SK-N-SH (cell line): Measurements from ENCODE around the gene CALCOCO1. TPM values are rescaled to one million over a fixed set of nuclear protein-coding genes. Genes with fewer than 3 reads are reported as not detected.

Experiments used
- CTCF ChIA-PET: fragments of 300-600, 350-600 bp; formaldehyde crosslinking; extraction: SDS; loops from one replicate; lab custom pipeline; 2021; lab: Yijun Ruan, JAX
- POLR2A ChIA-PET: fragments of 350-600 bp; sonication (Branson Sonifier 250); formaldehyde crosslinking; extraction: SDS; loops from one replicate; lab custom pipeline; 2020; ENCODE audit warnings: antibody characterized with exemption, inconsistent platforms; lab: Yijun Ruan, JAX
- DNase-seq: peaks from one replicate; pipeline ENCODE4 v3.0.0; 2012
- H2AFZ ChIP-seq: fragments of 200-600 bp; sonication (generic); 2 replicates; pipeline ENCODE4 v1.8.1; 2016; ENCODE audit warnings: antibody characterized with exemption, mild to moderate bottlenecking, low read depth
- H3F3A ChIP-seq: fragments of 200-600 bp; sonication (generic); replicated peaks from 2 replicates; pipeline ENCODE3; 2016; ENCODE audit warnings: antibody characterized with exemption, mild to moderate bottlenecking; ENCODE audit not compliant: insufficient read depth
- H3K27ac ChIP-seq, 2 experiments: fragments of 200-500 bp in 1 of 2; fragments of 200-600 bp in 1 of 2; sonication (Bioruptor generic) in 1 of 2; sonication (generic), shearing (Covaris generic) in 1 of 2; 2 replicates each; pipeline versions ENCODE4 v1.5.1 to v1.6.1; 2014 to 2016; ENCODE audit warnings: low read depth in 2 of 2, inconsistent platforms in 1 of 2, low read length in 1 of 2, mild to moderate bottlenecking in 1 of 2, mixed read lengths in 1 of 2
- H3K27me3 ChIP-seq: fragments of 200-600 bp; sonication (generic), shearing (Covaris generic); 2 replicates; pipeline ENCODE4 v1.6.1; 2016; ENCODE audit warnings: mixed run types; ENCODE audit not compliant: insufficient read depth
- H3K36me3 ChIP-seq, 2 experiments: fragments of 200-500 bp in 1 of 2; fragments of 200-600 bp in 1 of 2; sonication (Bioruptor generic) in 1 of 2; sonication (generic) in 1 of 2; replicated peaks in 1 of 2; 2 replicates each; pipeline versions ENCODE3 to v1.5.1; 2014 to 2016; ENCODE audit warnings: low read length in 1 of 2, mild to moderate bottlenecking in 1 of 2; ENCODE audit not compliant: insufficient read depth in 2 of 2, control insufficient read depth in 1 of 2
- H3K4me1 ChIP-seq, 2 experiments: fragments of 200-500 bp in 1 of 2; fragments of 200-600 bp in 1 of 2; sonication (Bioruptor generic) in 1 of 2; sonication (generic), shearing (Covaris generic) in 1 of 2; 2 replicates each; pipeline versions ENCODE4 v1.5.1 to v1.6.1; 2014 to 2016; ENCODE audit warnings: low read depth in 1 of 2, low read length in 1 of 2, mixed run types in 1 of 2; ENCODE audit not compliant: insufficient read depth in 2 of 2, control insufficient read depth in 1 of 2
- H3K4me2 ChIP-seq: fragments of 200-600 bp; sonication (generic), shearing (Covaris generic); 2 replicates; pipeline ENCODE4 v1.6.1; 2017; ENCODE audit warnings: mixed run types
- H3K4me3 ChIP-seq, 2 experiments: fragments of 200-500 bp in 1 of 2; fragments of 200-600 bp in 1 of 2; sonication (Bioruptor generic) in 1 of 2; sonication (generic), shearing (Covaris generic) in 1 of 2; 2 replicates each; pipeline versions ENCODE4 v1.5.1 to v1.8.1; 2014 to 2016; ENCODE audit warnings: low read depth in 2 of 2, inconsistent platforms in 1 of 2, low read length in 1 of 2, mild to moderate bottlenecking in 1 of 2, mixed read lengths in 1 of 2, moderate library complexity in 1 of 2
- H3K79me2 ChIP-seq: fragments of 200-600 bp; sonication (generic); 2 replicates; pipeline ENCODE4 v1.8.1; 2017; ENCODE audit warnings: mild to moderate bottlenecking; ENCODE audit not compliant: insufficient read depth
- H3K9ac ChIP-seq: fragments of 200-600 bp; sonication (generic); 2 replicates; pipeline ENCODE4 v1.6.1; 2017; ENCODE audit warnings: mixed run types
- H3K9me2 ChIP-seq: fragments of 200-600 bp; sonication (generic); 2 replicates; pipeline ENCODE4 v1.6.1; 2017; ENCODE audit warnings: mixed run types
- H3K9me3 ChIP-seq: fragments of 200-600 bp; sonication (generic); 2 replicates; pipeline ENCODE4 v1.6.1; 2017; ENCODE audit warnings: mixed run types, mild to moderate bottlenecking, moderate library complexity
- H4K20me1 ChIP-seq: fragments of 200-600 bp; sonication (generic); 2 replicates; pipeline ENCODE4 v1.6.1; 2017; ENCODE audit warnings: mild to moderate bottlenecking, mixed run types; ENCODE audit not compliant: insufficient read depth
- ELF1 ChIP-seq: IDR thresholded peaks from 2 replicates; pipeline ENCODE4 v1.4.0; 2012
- EP300 ChIP-seq, 2 experiments: IDR thresholded peaks; 2 replicates each; pipeline versions ENCODE4 v1.4.0 to v1.6.1; 2012; ENCODE audit warnings: borderline replicate concordance in 1 of 2, low read depth in 1 of 2, low read length in 1 of 2
- FOXM1 ChIP-seq: IDR thresholded peaks from 2 replicates; pipeline ENCODE4 v1.4.0; 2012; ENCODE audit warnings: low read depth, mild to moderate bottlenecking
- JUND ChIP-seq: IDR thresholded peaks from 2 replicates; pipeline ENCODE4 v1.4.0; 2012
- MEF2A ChIP-seq: IDR thresholded peaks from 2 replicates; pipeline ENCODE4 v1.4.0; 2012; ENCODE audit warnings: low read depth, borderline replicate concordance
- NRF1 ChIP-seq: IDR thresholded peaks from 2 replicates; pipeline ENCODE4 v1.6.1; 2012; ENCODE audit warnings: low read depth, mild to moderate bottlenecking, low read length
- POLR2AphosphoS5 ChIP-seq: IDR thresholded peaks from 2 replicates; pipeline ENCODE4 v1.6.1; 2012; ENCODE audit warnings: low read depth, low read length
- RAD21 ChIP-seq: IDR thresholded peaks from 2 replicates; pipeline ENCODE4 v1.6.1; 2012; ENCODE audit warnings: mild to moderate bottlenecking, low read length
- RCOR1 ChIP-seq: fragments of 150-350 bp; IDR thresholded peaks from 2 replicates; pipeline ENCODE4 v1.6.1; 2017; ENCODE audit warnings: antibody characterized with exemption, low read length
- RFX5 ChIP-seq: IDR thresholded peaks from 2 replicates; pipeline ENCODE4 v1.6.1; 2012; ENCODE audit warnings: mild to moderate bottlenecking, improper control_type of control experiment, low read length
- SIN3A ChIP-seq: IDR thresholded peaks from 2 replicates; pipeline ENCODE4 v1.6.1; 2012; ENCODE audit warnings: low read depth, mild to moderate bottlenecking, low read length, moderate library complexity, borderline replicate concordance
- SMC3 ChIP-seq: IDR thresholded peaks from 2 replicates; pipeline ENCODE4 v1.6.1; 2012; ENCODE audit warnings: low read depth, low read length, improper control_type of control experiment
- TAF1 ChIP-seq: IDR thresholded peaks from 2 replicates; pipeline ENCODE4 v1.6.1; 2012; ENCODE audit warnings: low read depth, mild to moderate bottlenecking, low read length, moderate library complexity, borderline replicate concordance
- USF1 ChIP-seq: IDR thresholded peaks from 2 replicates; pipeline ENCODE4 v1.4.0; 2012; ENCODE audit warnings: low read depth, borderline replicate concordance
- WGBS: methylation state at CpG from one replicate; pipeline ENCODE4 v1.1.6; 2017; ENCODE audit warnings: low lambda C conversion rate; 5-methylcytosine and 5-hydroxymethylcytosine counted together
- polyA plus RNA-seq, 3 experiments: library from polyadenylated mRNA; depleted of rRNA; stranded (reverse); fragments of >200 nt; gene quantifications; 2 replicates each; pipeline ENCODE4 v1.2.3, GENCODE V29; 2012
- TF ChIP-seq, protein P1 (sequence below): IDR thresholded peaks from 2 replicates; pipeline ENCODE4 v1.6.1; 2012; ENCODE audit warnings: mild to moderate bottlenecking, low read depth, low read length, moderate library complexity

CALCOCO1 gene
- polyA plus RNA-seq, 1 of the 3 experiments (the other 2 are of a cell fraction), result 72.1 TPM

- WGBS, result 54% methylated on average over 14 of the region's 14 CpGs
- no peaks in the 10 kb centered on the region for H4K20me1 ChIP-seq
- H3K9ac ChIP-seq, result no peak overlapping the region
- no peaks in the 10 kb centered on the region for H3K9me2 ChIP-seq
- peaks cover 15% of the 10 kb centered on the region for H3F3A ChIP-seq
- no peak overlapping the region for H3K27ac ChIP-seq
- DNase-seq, result no peak
- H2AFZ ChIP-seq, result no peak overlapping the region
- H3K27me3 ChIP-seq, result peaks cover 66% of the 10 kb centered on the region
- POLR2A ChIA-PET, result no interaction called here
- CTCF ChIA-PET, result interaction anchor here (0.6 to 19.3 kb wide), 4 partner anchors 6 to 35 kb away, joined by 3 to 356 read pairs (median 36); no protein-coding TSS in a partner anchor
- no peaks in the 10 kb centered on the region for H3K36me3 ChIP-seq
- peaks cover 0 to 8% of the 10 kb centered on the region in 2 experiments; a peak in 1 of 4 replicates for H3K4me1 ChIP-seq
- no peaks in the 10 kb centered on the region for H3K9me3 ChIP-seq
- TF ChIP-seq, protein P1, sequence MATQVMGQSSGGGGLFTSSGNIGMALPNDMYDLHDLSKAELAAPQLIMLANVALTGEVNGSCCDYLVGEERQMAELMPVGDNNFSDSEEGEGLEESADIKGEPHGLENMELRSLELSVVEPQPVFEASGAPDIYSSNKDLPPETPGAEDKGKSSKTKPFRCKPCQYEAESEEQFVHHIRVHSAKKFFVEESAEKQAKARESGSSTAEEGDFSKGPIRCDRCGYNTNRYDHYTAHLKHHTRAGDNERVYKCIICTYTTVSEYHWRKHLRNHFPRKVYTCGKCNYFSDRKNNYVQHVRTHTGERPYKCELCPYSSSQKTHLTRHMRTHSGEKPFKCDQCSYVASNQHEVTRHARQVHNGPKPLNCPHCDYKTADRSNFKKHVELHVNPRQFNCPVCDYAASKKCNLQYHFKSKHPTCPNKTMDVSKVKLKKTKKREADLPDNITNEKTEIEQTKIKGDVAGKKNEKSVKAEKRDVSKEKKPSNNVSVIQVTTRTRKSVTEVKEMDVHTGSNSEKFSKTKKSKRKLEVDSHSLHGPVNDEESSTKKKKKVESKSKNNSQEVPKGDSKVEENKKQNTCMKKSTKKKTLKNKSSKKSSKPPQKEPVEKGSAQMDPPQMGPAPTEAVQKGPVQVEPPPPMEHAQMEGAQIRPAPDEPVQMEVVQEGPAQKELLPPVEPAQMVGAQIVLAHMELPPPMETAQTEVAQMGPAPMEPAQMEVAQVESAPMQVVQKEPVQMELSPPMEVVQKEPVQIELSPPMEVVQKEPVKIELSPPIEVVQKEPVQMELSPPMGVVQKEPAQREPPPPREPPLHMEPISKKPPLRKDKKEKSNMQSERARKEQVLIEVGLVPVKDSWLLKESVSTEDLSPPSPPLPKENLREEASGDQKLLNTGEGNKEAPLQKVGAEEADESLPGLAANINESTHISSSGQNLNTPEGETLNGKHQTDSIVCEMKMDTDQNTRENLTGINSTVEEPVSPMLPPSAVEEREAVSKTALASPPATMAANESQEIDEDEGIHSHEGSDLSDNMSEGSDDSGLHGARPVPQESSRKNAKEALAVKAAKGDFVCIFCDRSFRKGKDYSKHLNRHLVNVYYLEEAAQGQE, result no peak
- TF ChIP-seq MEF2A (no peak), ELF1 (no peak), RFX5 (no peak), SMC3 (no peak), NRF1 (no peak), TAF1 (no peak), EP300 (IDR thresholded peaks at IDR 0.05; ENCODE audit: borderline replicate concordance in 1 of 2, low read depth in 1 of 2, low read length in 1 of 2) (no peak), POLR2AphosphoS5 (no peak), FOXM1 (no peak), USF1 (no peak), RAD21 (no peak), JUND (no peak), RCOR1 (no peak), SIN3A (no peak)
- no peaks in the 10 kb centered on the region for H3K79me2 ChIP-seq
- no peak overlapping the region for H3K4me2 ChIP-seq
- H3K4me3 ChIP-seq, result no peak overlapping the region
These were observed 10.0 kb upstream of the CALCOCO1 start for GRCh38 chr12:53737093-53737808.
